Inflammatory macrophage treated with lipopolysaccharide for 4 hours (primary cell): ENCODE data around the gene TNFRSF19.

Experiments
- DNase-seq: peaks from one replicate; pipeline ENCODE4 v3.0.0-alpha.2; 2020

TNFRSF19 gene

DNA sequence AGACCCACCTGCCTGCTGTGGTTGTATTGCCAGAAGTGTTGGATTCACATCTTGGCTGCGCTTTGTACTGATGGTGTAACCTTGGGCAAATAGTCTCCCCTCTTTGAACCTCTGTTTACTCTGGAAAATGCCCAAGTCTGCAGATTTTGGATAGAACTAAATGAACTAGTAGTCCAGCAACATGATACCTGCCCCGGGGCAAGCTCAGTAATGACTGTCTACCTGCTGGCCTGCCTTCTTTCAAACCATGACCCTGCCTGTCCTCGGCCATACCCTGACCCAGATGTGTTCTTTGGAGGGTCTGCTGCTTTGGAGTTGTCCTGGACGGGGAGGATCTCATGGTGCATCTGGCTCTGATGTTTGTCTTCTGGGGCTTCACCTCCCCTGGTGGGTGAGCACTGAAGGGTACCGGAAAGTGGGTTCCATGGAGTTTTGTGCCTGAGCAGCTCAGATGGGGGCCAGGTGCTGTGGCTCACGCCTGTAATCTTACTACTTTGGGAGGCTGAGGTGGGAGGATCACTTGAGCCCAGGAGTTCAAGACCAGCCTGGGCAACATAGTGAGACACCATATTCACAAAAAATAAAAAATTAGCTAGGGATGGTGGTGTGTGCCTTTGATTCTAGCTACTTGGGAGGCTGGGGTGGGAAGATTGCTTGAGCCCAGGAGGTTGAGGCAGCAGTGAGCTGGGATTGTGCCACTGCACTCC, 59.5 kb downstream of the TNFRSF19 start:
- no peak for DNase-seq

DNA sequence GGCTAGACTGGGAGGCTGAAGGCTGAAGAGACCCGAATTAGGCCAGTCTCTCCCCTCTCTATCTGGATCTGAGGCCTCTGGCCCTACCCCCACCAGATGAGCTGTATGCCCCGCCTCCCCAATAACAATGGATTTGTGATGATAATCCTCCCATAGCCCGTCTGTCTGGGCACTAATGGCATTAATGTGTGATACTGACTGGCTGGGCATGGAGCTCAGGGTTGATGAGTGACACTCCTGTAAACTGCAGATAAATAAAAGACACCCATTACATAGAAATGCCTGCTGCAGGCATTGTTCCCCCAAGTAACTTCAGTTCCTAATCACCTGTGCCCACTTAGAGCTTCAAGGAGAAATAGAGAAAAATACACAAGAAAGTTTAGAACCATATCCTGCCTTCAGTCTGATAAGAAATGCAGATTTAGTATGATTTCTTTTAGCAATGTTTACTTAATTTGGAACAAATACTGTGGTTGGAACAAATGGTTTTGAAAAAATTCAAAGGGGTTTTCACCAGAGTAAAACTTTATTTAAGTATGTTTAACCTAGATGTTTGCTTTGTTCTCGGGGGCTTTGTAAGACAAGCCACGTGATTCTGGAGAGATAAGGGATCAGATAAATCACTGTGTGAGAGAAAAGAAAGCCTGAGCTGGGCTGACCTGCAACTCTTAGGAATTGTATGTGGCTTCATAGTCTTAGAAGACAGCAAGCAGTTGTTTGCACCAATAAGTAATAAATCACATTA, 60.3 kb downstream of the TNFRSF19 start:
- DNase-seq: no peak

- no peak for DNase-seq
These were observed 61.3 kb downstream of the TNFRSF19 start for GRCh38 chr13:23631311-23632047.

DNA sequence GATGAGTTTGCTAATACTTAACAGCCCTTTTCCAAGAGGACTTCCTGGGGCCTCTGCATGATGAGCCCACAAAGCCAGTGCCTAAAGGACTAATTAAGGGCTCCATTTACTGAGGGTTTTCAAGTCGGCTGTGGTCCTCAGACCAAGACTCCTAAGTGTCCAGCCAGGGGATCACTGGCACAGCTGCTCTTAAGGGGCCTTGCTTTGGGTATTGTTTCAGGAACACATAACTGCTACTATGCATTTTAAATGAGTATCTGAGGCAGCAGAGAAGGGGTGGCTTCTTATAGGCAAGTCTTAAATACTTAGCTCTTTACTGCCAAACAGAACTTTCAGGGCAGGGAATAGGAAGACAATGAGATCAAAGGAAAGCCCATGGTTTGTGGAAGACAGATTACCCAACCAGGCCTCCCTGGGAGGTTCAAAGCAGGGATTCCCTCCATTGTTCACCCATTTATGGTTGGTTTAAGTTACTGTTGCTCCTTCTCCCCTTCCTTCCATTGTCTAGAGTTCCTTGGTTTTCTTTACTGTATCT, 61.9 kb downstream of the TNFRSF19 start:
- DNase-seq: no peak

- DNase-seq: no peak
These were observed 62.5 kb downstream of the TNFRSF19 start for GRCh38 chr13:23632741-23633140.

DNA sequence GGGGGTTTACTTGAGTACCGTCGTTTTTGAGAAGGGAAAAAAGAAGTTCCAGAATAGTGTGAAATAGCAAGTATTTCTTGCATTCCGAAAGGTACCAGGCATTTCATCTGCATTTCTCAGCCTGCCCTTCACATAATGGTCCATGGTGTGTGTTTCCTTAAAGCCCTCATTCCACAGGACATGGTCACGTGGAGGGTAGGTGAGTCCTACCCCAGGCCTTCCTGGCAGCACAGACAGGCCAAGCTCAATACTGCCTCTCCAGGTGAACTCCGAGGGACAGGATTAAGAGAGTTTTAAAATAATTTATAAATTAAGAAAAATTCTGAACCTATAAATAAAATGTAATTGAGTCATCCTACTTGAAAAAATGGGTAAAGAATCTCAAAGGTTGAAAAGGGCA, 64.7 kb downstream of the TNFRSF19 start:
- no peak for DNase-seq

GRCh38 chr13:23636360-23636759, 66.1 kb downstream of the TNFRSF19 start:
- DNase-seq: no peak

DNA sequence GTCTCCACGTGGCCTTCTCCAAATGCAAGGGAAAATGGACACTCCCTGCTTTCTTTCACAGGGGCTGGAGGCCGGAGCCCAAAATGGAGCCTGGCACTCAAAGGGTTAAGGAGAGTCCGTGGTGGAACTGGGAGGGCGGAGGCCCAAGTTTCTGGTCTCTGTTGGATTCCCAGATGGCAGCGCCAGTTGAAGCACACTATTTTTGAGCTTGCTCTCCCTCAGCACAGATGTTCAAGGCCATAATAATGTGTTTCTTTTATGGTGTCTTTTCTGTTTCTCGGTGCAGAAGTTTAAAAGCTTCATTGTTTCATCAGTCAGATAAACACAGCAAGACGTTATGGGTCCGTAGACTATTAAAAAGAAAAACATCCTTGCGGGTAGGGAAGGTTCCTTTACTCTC, 67.6 kb downstream of the TNFRSF19 start:
- no peak for DNase-seq

DNA sequence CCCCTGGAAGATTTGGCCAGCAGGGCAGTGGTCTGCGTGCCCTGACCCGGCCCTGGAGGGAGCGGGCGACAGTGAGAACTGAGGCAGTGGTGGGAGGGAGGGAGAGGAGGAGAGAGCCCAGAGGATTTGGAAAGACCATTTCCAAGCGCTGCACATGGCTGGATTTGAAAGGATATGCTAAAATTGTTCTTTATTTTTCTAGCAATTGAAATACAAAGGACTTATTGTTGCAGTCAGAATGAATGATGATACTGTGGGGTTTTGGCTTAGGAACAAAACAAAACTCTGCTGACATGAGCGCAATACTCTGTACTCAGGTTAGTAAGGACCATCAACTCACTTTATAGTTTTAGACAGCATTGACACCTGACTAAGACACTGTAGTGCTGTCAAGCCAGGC, 69.5 kb downstream of the TNFRSF19 start:
- no peak for DNase-seq

DNA sequence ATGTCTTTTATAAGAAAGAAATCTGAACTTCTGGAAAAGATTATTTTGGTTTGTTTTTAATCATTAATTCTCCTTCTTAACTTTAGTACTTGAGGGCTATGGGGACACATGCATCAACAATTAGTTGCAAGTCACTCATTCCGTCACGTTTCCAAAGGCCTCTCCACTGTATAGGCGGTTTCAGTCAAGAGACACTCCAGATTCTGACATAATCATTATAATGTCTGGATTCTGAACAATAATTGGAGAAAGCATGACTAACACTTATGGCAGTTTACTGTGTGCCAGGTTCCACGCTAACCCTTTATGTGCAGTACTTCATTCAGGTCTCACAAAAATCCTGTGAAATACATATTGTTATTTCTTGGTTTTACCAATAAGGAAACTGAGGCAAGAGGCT, 71.9 kb downstream of the TNFRSF19 start:
- no peak for DNase-seq

GRCh38 chr13:23643338-23644125, 73.3 kb downstream of the TNFRSF19 start:
- no peak for DNase-seq

GRCh38 chr13:23644126-23644419, 73.9 kb downstream of the TNFRSF19 start:
- peak; percentile 22 for DNase-seq

DNA sequence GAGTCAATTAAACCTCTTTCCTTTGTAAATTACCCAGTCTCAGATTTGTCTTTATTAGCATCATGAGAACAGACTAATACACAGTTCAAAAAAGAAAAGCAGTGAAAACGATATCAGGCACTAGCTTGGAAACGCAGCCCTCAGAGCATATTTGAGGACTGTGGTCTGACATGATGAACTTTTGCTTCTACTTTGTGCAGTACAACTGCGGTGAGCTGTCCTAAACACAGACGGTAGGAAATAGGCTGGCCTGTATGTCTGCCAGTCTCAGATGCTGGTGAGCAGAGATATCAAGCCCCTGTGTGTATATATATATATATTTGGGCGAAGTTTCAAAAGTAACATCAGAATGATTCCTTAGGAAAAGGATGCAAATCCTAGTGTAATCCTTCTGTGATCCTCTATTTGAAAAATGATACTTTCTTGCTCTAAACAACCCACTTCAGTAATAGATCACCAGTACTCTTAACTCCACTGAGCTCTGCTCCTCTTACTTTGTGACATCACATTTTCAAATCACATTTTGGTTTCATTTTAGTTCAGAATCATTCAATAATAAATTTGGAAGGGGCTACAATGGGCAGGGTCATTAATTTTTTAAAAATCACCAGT, 74.4 kb downstream of the TNFRSF19 start:
- DNase-seq: no peak

GRCh38 chr13:23645851-23646250, 75.6 kb downstream of the TNFRSF19 start:
- DNase-seq: no peak

GRCh38 chr13:23651439-23651838, 81.2 kb downstream of the TNFRSF19 start:
- no peak for DNase-seq

- DNase-seq: no peak
These were observed 81.7 kb downstream of the TNFRSF19 start for GRCh38 chr13:23651887-23652286.

DNA sequence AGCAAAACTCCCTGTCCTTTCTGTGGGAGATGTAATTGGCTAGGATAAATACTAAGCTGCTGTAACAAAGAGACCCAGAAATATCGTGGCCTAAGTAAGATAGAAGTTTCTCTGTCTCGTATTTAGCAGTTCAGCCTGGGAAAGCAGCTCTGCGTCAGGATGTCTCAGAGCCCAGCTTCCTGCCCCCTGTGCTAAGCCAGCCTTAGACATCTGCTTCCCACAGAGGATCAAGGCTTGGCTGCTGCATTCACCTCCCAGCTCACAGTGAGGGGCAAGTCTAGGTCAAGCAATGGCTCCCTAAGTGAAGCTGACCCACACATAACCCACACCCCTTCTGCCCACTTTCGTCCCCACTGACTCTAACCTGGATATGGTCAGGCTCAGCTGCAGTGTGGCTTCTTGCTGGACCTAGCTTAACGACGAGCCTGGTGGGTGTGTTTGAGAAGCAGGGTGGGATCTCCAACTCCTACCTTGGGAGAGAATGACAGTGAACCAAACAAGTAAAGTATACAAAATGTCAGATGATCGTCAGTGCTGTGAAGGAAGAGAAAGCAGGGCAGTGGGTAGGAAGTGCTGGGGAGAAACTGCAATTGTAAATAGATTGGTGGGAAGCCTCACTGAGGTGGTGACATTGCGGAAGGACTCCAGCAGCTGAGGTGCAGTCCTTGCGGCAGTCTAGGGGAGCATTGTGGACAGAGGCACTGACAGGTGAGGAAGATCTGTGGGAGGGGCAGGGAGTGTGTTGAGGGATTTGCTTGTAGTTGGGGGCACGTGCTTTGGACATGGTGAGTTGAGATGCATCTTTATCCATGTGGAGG, 82.9 kb downstream of the TNFRSF19 start:
- DNase-seq: no peak

- DNase-seq: no peak
These were observed 84.2 kb downstream of the TNFRSF19 start for GRCh38 chr13:23654111-23655110.

DNA sequence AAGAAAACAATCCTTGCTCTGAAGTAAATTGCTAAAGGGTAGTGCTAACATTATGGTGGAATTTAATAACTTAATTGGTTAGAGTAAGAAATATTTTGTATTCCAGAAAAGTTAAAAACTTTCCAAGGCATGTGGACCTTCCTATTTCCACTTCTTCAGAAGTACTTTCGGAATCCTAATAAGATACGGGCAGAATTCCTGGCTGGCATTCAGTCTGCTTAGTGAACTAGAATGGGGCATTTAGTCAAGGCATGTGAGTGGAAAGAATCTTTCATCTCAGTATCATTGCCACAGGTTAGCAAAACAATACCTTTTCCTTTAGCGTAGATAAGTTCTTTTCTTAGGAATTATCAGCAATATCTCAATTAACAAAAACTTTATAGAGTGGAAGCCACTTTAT, 85.1 kb downstream of the TNFRSF19 start:
- DNase-seq: no peak

- peak; percentile 92 for DNase-seq
These were observed 86.6 kb downstream of the TNFRSF19 start for GRCh38 chr13:23656637-23657371.
